H1 (cell line): ENCODE measurements around the gene ITPK1. TPM values are rescaled to one million over a fixed set of nuclear protein-coding genes. Genes with fewer than 3 reads are reported as not detected.

Experiments used
- EGR1 ChIP-seq: IDR thresholded peaks from 2 replicates; pipeline ENCODE4 v1.6.1; 2011; ENCODE audit warnings: low read depth, low read length, borderline replicate concordance
- EP300 ChIP-seq, 2 experiments: IDR thresholded peaks; 1 replicate in 1 of 2; 2 replicates in 1 of 2; pipeline ENCODE4 v1.6.1; 2011 to 2012; ENCODE audit warnings: low read depth in 2 of 2, low read length in 2 of 2, mild to moderate bottlenecking in 2 of 2, borderline replicate concordance in 1 of 2, inconsistent platforms in 1 of 2, moderate library complexity in 1 of 2
- POLR2A ChIP-seq, 2 experiments: IDR thresholded peaks; 1 replicate in 1 of 2; 2 replicates in 1 of 2; pipeline ENCODE4 v1.6.1; 2011; ENCODE audit warnings: low read depth in 2 of 2, low read length in 2 of 2, mild to moderate bottlenecking in 2 of 2; ENCODE audit errors: control extremely low read depth in 1 of 2
- RFX5 ChIP-seq: IDR thresholded peaks from 2 replicates; pipeline ENCODE4 v1.6.1; 2011; ENCODE audit warnings: low read depth, low read length, improper control_type of control experiment, borderline replicate concordance
- SAP30 ChIP-seq: fragments of 300-600 bp; sonication (generic); IDR thresholded peaks from 2 replicates; pipeline ENCODE4 v1.7.1; 2012; ENCODE audit warnings: low read length, moderate library complexity, mild to moderate bottlenecking, inconsistent platforms; ENCODE audit not compliant: insufficient read depth, insufficient replicate concordance
- SP2 ChIP-seq: IDR thresholded peaks from 2 replicates; pipeline ENCODE4 v1.6.1; 2012; ENCODE audit warnings: mild to moderate bottlenecking, low read length, inconsistent platforms
- TAF1 ChIP-seq: IDR thresholded peaks from 2 replicates; pipeline ENCODE4 v1.6.1; 2011; ENCODE audit warnings: mild to moderate bottlenecking, low read depth, low read length
- YY1 ChIP-seq: IDR thresholded peaks from 2 replicates; pipeline ENCODE4 v1.6.1; 2011; ENCODE audit warnings: low read depth, mild to moderate bottlenecking, low read length
- polyA plus RNA-seq, 7 experiments: library from polyadenylated mRNA; depleted of rRNA in 3 of 7; stranded (reverse) in 5 of 7; unstranded in 2 of 7; fragments of >200 nt in 5 of 7; fragments of 200-250 nt in 2 of 7; gene quantifications; 1 replicate in 5 of 7; 2 replicates in 1 of 7; 4 replicates in 1 of 7; pipeline versions ENCODE4 v1.2.1 to v1.2.3, GENCODE V29; 2011 to 2013; ENCODE audit warnings: missing spikeins in 2 of 7, mixed read lengths in 2 of 7
- total RNA-seq: library from RNA; stranded (reverse); fragmentation: NEBNext Ultra II Directional; extraction: Animal tissue kit (Norgen Biotek cat#: 25700); gene quantifications from 2 replicates; pipeline ENCODE4 v1.2.1, GENCODE V29; 2021

The ITPK1 gene
- total and polyA plus RNA-seq, 2 of the 8 experiments (the other 6 are each of a cell fraction or from before 2014, with no cell fraction given): 108 to 143 TPM

GRCh38 chr14:93107453-93107852 lies 8.3 kb downstream of the ITPK1 start (continued):
- no peak for TF ChIP-seq EP300 (IDR thresholded peaks at IDR 0.05; ENCODE audit: borderline replicate concordance in 1 of 2, low read depth in 2 of 2, low read length in 2 of 2)
- no peak for TF ChIP-seq YY1
- TF ChIP-seq SAP30: no peak
- no peak for TF ChIP-seq EGR1
- TF ChIP-seq POLR2A (IDR thresholded peaks at IDR 0.05; ENCODE audit: control extremely low read depth in 1 of 2, low read depth in 2 of 2, low read length in 2 of 2): no peak
- TF ChIP-seq SP2: no peak
- no peak for TF ChIP-seq RFX5
- TF ChIP-seq TAF1: no peak
- TF ChIP-seq, all 59 proteins: peak for 0
